Activated gamma-delta T cell treated with anti-CD3 and anti-CD28 coated beads, Interleukin-2, amount 50 U/mL, for 16 hours (primary cell): ENCODE results near the gene NTSR2.

Experiments used
- DNase-seq: peaks from one replicate; pipeline ENCODE4 v3.0.0-alpha.2; 2020; ENCODE audit warnings: low read depth

The NTSR2 gene

GRCh38 chr2:11699686-11700670 is 30.0 kb upstream of the NTSR2 start:
- DNase-seq = no peak

- DNase-seq = no peak
These were observed 28.3 kb upstream of the NTSR2 start for GRCh38 chr2:11698009-11698922.

GRCh38 chr2:11697103-11697871 is 27.3 kb upstream of the NTSR2 start:
- no peak for DNase-seq

- DNase-seq = no peak
These were observed 26.7 kb upstream of the NTSR2 start for GRCh38 chr2:11696736-11697102.

- no peak for DNase-seq
These were observed 25.6 kb upstream of the NTSR2 start for GRCh38 chr2:11695576-11695975.

GRCh38 chr2:11692966-11693521 is 23.0 kb upstream of the NTSR2 start:
- DNase-seq = peak; percentile 45

- no peak for DNase-seq
These were observed 21.2 kb upstream of the NTSR2 start for GRCh38 chr2:11691076-11691660.

- DNase-seq = peak; percentile 70
These were observed 18.5 kb upstream of the NTSR2 start for GRCh38 chr2:11688222-11689069.

- no peak for DNase-seq
These were observed 17.7 kb upstream of the NTSR2 start for GRCh38 chr2:11687736-11688135.

- DNase-seq = no peak
These were observed 16.0 kb upstream of the NTSR2 start for GRCh38 chr2:11685906-11686470.

GRCh38 chr2:11684894-11685460 is 15.0 kb upstream of the NTSR2 start:
- DNase-seq = no peak

- DNase-seq = no peak
These were observed 14.0 kb upstream of the NTSR2 start for GRCh38 chr2:11683966-11684365.

- no peak for DNase-seq
These were observed 13.5 kb upstream of the NTSR2 start for GRCh38 chr2:11683476-11683875.

- DNase-seq = no peak
These were observed 12.6 kb upstream of the NTSR2 start for GRCh38 chr2:11682590-11682915.

GRCh38 chr2:11681722-11682589 is 12.0 kb upstream of the NTSR2 start:
- peak; percentile 17 for DNase-seq

- DNase-seq = no peak
These were observed 11.1 kb upstream of the NTSR2 start for GRCh38 chr2:11680901-11681721.

GRCh38 chr2:11680182-11680900 is 10.3 kb upstream of the NTSR2 start:
- DNase-seq = no peak
